ENCODE measurements around the gene TAPBP.

TAPBP gene

GRCh38 chr6:33329058-33329457 is 15.2 kb upstream of the TAPBP start:
- H3K4me3 ChIP-seq (ENCODE audit: low read depth in 1 of 2, low read length in 2 of 2) = no peak overlapping the region
- no peaks in the 10 kb centered on the region for H3K9me3 ChIP-seq (ENCODE audit: insufficient read depth, low read length, severe bottlenecking)
- no peak overlapping the region for H3K4me2 ChIP-seq (ENCODE audit: insufficient read depth, low read length)
- H3K27me3 ChIP-seq (ENCODE audit: insufficient read depth, low read length, poor library complexity) = no peaks in the 10 kb centered on the region
- H4K20me1 ChIP-seq (ENCODE audit: insufficient read depth, low read length) = no peaks in the 10 kb centered on the region
- ATAC-seq (ENCODE audit: insufficient read depth, low read depth) (no peak), DNase-seq (no peak)
- H3K79me2 ChIP-seq (ENCODE audit: insufficient read depth, low read length) = no peaks in the 10 kb centered on the region
- H3K36me3 ChIP-seq (ENCODE audit: insufficient read depth, low read length) = no peaks in the 10 kb centered on the region
- no peak overlapping the region for H3K27ac ChIP-seq (ENCODE audit: low read length)
- peaks cover 4% of the 10 kb centered on the region for H3K4me1 ChIP-seq (ENCODE audit: insufficient read depth, low read length)
- TF ChIP-seq EZH2 (IDR thresholded peaks at IDR 0.05; ENCODE audit: borderline replicate concordance, low read depth, low read length, severe bottlenecking) = no peak
- TF ChIP-seq CTCF (IDR thresholded peaks at IDR 0.05; ENCODE audit: borderline replicate concordance, extremely low read depth, low read length, poor library complexity, severe bottlenecking) = no peak
- H2AFZ ChIP-seq (ENCODE audit: low read depth, low read length) = no peak overlapping the region
- H3K9ac ChIP-seq (ENCODE audit: low read depth, low read length) = no peak overlapping the region

GRCh38 chr6:33324125-33324524 is 10.2 kb upstream of the TAPBP start:
- no peaks in the 10 kb centered on the region for H3K27me3 ChIP-seq (ENCODE audit: insufficient read depth, low read length, poor library complexity)
- H3K4me2 ChIP-seq (ENCODE audit: insufficient read depth, low read length) = peak overlapping the region; percentile 97
- H3K27ac ChIP-seq (ENCODE audit: low read length) = peak overlapping the region; percentile 95
- peak overlapping the region; percentile 85 for H3K9ac ChIP-seq (ENCODE audit: low read depth, low read length)
- H3K4me1 ChIP-seq (ENCODE audit: insufficient read depth, low read length) = peaks cover 43% of the 10 kb centered on the region
- DNase-seq = no peak
- H3K79me2 ChIP-seq (ENCODE audit: insufficient read depth, low read length) = peaks cover 44% of the 10 kb centered on the region
- H3K36me3 ChIP-seq (ENCODE audit: insufficient read depth, low read length) = peaks cover 27% of the 10 kb centered on the region
- no peak for TF ChIP-seq CTCF (IDR thresholded peaks at IDR 0.05; ENCODE audit: borderline replicate concordance, extremely low read depth, low read length, poor library complexity, severe bottlenecking)
- TF ChIP-seq EZH2 (IDR thresholded peaks at IDR 0.05; ENCODE audit: borderline replicate concordance, low read depth, low read length, severe bottlenecking) = no peak
- H3K4me3 ChIP-seq (ENCODE audit: low read depth in 1 of 2, low read length in 2 of 2) = peak overlapping the region; percentile 54 to 76; a peak in 3 of 4 replicates
- H3K9me3 ChIP-seq (ENCODE audit: insufficient read depth, low read length, severe bottlenecking) = no peaks in the 10 kb centered on the region
- ATAC-seq (ENCODE audit: insufficient read depth, low read depth) = no peak
- peaks cover 11% of the 10 kb centered on the region for H4K20me1 ChIP-seq (ENCODE audit: insufficient read depth, low read length)
- H2AFZ ChIP-seq (ENCODE audit: low read depth, low read length) = peak overlapping the region; percentile 91

GRCh38 chr6:33323623-33323948 is 9.7 kb upstream of the TAPBP start:
- Histone ChIP-seq H3K27ac (ENCODE audit: low read length) (peak overlapping the region; percentile 95), H2AFZ (ENCODE audit: low read depth, low read length) (peak overlapping the region; percentile 91), H3K4me3 (ENCODE audit: low read depth in 1 of 2, low read length in 2 of 2) (peak overlapping the region; percentile 54 to 76; a peak in 3 of 4 replicates), H3K4me1 (ENCODE audit: insufficient read depth, low read length) (peaks cover 48% of the 10 kb centered on the region), H3K79me2 (ENCODE audit: insufficient read depth, low read length) (peaks cover 45% of the 10 kb centered on the region), H4K20me1 (ENCODE audit: insufficient read depth, low read length) (peaks cover 11% of the 10 kb centered on the region), H3K27me3 (ENCODE audit: insufficient read depth, low read length, poor library complexity) (no peaks in the 10 kb centered on the region), H3K4me2 (ENCODE audit: insufficient read depth, low read length) (peak overlapping the region; percentile 97), H3K9ac (ENCODE audit: low read depth, low read length) (peak overlapping the region; percentile 85), H3K36me3 (ENCODE audit: insufficient read depth, low read length) (peaks cover 32% of the 10 kb centered on the region), H3K9me3 (ENCODE audit: insufficient read depth, low read length, severe bottlenecking) (no peaks in the 10 kb centered on the region)
- DNase-seq (no peak), ATAC-seq (ENCODE audit: insufficient read depth, low read depth) (no peak)
- TF ChIP-seq CTCF (IDR thresholded peaks at IDR 0.05; ENCODE audit: borderline replicate concordance, extremely low read depth, low read length, poor library complexity, severe bottlenecking) = no peak
- no peak for TF ChIP-seq EZH2 (IDR thresholded peaks at IDR 0.05; ENCODE audit: borderline replicate concordance, low read depth, low read length, severe bottlenecking)

GRCh38 chr6:33321227-33321626 is 7.3 kb upstream of the TAPBP start:
- H3K4me3 ChIP-seq (ENCODE audit: low read depth in 1 of 2, low read length in 2 of 2) = peak overlapping the region in 1 of 2 experiments; percentile 76; a peak in 2 of 4 replicates
- peak overlapping the region; percentile 97 for H3K4me2 ChIP-seq (ENCODE audit: insufficient read depth, low read length)
- H2AFZ ChIP-seq (ENCODE audit: low read depth, low read length) = no peak overlapping the region
- H3K4me1 ChIP-seq (ENCODE audit: insufficient read depth, low read length) = peaks cover 64% of the 10 kb centered on the region
- H3K27me3 ChIP-seq (ENCODE audit: insufficient read depth, low read length, poor library complexity) = no peaks in the 10 kb centered on the region
- no peak for TF ChIP-seq CTCF (IDR thresholded peaks at IDR 0.05; ENCODE audit: borderline replicate concordance, extremely low read depth, low read length, poor library complexity, severe bottlenecking)
- TF ChIP-seq EZH2 (IDR thresholded peaks at IDR 0.05; ENCODE audit: borderline replicate concordance, low read depth, low read length, severe bottlenecking) = no peak
- ATAC-seq (ENCODE audit: insufficient read depth, low read depth) = no peak
- no peaks in the 10 kb centered on the region for H3K9me3 ChIP-seq (ENCODE audit: insufficient read depth, low read length, severe bottlenecking)
- peaks cover 51% of the 10 kb centered on the region for H3K79me2 ChIP-seq (ENCODE audit: insufficient read depth, low read length)
- DNase-seq = no peak
- H3K27ac ChIP-seq (ENCODE audit: low read length) = no peak overlapping the region; the same call in none of the 2 replicates
- peak overlapping the region; percentile 85; the same call in 1 of the 2 replicates for H3K9ac ChIP-seq (ENCODE audit: low read depth, low read length)
- peaks cover 13% of the 10 kb centered on the region for H4K20me1 ChIP-seq (ENCODE audit: insufficient read depth, low read length)
- peaks cover 34% of the 10 kb centered on the region for H3K36me3 ChIP-seq (ENCODE audit: insufficient read depth, low read length)
